NCI-H748 treated with DMSO at 0.1 percent for 48 hours (cell line): ENCODE measurements around the gene MLLT3.
A peak's percentile ranks its signal among the peaks of the same experiment; 100 is the strongest.

ENCODE experiments used
- DNase-seq: peaks from one replicate; lab custom pipeline; 2025; lab: John Stamatoyannopoulos, UW

Gene MLLT3

GRCh38 chr9:20409321-20410092, 212.8 kb downstream of the MLLT3 start:
- DNase-seq: no peak

DNA sequence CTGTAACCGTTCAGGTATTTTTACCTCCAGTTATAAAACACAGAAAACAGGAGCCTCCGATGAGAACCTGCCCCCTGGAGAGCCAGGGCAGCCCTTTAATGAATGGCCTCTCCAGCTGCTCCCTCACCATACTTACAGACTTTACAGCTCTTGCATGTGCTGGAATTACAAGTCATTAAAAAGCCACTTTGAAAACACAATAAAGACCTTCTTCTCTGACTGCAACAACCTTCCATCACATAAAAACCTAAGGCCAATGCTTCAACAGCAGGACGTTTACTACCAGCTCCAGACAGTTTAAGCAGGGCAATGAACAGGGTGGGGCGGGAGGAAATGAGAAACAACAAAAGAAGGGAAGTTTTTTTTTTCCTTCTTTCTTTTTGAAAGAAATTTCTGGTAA, 213.8 kb downstream of the MLLT3 start:
- no peak for DNase-seq

DNA sequence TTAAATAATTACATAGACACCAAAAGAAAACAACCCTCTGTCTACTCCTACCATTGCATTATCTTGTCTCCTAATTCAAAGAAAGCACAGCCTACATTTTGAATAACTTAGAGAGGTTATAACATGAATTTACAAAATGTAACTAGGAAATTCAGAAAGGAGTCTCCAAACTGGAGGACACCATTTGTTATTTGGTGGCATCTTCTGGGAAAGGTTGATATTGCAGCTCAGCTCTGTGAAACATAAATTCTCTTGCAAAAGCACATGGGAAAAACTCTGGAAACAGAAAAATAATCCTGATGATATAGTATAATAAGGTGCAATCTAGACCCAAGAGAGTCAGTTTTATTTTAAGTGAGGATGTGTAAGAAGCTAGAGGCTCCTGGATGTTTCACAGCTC, 215.3 kb downstream of the MLLT3 start:
- no peak for DNase-seq

DNA sequence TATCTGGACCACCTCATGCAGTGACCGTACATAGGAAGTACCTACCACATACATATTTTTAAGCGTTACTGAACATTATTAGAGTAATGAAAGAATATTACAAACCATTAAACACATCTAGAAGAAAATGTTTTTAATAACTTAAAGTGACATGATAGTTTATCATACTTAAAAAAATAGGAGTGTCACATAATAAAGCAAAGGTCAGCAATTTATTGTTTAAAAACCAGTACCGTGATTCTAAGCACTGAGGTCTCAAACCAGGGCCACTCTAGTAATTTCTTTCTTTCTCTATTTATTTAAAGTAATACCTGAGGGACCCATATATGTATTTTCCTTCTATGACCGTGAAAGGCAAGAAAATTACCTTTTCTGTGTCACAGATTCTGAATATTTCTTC, 216.0 kb downstream of the MLLT3 start:
- DNase-seq: no peak

DNA sequence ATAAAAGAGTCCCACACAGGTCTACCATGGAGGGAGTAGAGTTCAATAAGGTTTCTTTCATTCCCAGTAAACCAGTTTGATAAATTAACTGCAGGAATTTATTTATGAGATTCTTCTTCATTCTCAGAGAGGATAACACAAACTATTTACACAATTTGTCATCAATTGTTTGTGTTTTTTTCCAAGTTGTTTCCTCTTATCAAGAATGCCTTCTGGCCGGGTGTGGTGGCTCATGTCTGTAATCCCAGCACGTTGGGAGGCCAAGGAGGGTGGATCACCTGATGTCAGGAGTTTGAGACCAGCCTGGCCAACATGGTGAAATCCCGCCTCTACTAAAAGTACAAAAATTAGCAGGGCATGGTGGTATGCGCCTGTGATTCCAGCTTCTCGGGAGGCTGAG, 216.7 kb downstream of the MLLT3 start:
- DNase-seq: no peak

- no peak for DNase-seq
Measured at GRCh38 chr9:20405078-20405477, 217.2 kb downstream of the MLLT3 start.

DNA sequence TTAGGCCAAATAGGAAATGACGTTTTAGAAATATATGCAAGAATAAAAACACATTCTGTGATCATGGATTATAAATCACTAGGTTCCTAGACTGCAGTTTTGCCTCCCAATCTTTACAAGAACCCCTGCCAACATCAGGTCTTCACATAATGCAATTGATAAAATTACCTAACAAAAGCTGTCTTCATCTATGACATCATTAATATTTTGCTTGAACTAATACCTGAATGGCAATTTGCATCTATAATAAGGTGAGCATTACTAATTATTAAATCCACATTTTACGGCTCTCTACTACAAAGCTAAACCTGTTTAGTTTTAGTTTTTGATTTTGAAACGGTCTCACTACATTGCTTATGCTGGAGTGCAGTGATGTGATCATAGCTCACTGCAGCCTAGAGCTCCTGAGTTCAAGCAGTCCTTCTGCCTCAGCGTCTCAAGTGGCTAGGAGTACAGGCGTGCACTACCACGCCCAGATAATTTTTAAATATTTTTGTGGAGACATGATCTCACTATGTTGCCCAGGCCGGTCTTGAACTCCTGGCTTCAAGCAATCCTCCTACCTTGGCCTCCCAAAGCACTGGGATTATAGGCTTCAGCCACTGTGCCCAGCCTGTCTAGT, 218.0 kb downstream of the MLLT3 start:
- DNase-seq: no peak

DNA sequence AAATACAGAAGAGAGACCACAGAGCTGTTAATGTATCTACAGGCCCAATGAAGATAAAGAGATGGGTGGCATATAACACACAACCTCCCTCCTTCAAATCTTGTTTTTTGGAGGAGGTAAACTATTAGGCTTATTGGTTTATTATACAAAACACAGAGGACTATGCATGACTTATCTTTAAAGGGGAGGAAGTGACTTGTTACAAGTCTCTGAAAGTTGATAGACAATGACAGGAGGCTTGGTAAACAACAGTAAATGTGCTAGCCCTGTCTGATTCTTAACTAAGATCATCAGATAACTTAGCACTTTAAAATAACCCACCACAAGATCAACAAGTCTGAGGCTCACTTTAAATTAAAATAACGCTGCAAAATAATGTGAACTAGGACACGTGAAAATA, 219.0 kb downstream of the MLLT3 start:
- DNase-seq: no peak

DNA sequence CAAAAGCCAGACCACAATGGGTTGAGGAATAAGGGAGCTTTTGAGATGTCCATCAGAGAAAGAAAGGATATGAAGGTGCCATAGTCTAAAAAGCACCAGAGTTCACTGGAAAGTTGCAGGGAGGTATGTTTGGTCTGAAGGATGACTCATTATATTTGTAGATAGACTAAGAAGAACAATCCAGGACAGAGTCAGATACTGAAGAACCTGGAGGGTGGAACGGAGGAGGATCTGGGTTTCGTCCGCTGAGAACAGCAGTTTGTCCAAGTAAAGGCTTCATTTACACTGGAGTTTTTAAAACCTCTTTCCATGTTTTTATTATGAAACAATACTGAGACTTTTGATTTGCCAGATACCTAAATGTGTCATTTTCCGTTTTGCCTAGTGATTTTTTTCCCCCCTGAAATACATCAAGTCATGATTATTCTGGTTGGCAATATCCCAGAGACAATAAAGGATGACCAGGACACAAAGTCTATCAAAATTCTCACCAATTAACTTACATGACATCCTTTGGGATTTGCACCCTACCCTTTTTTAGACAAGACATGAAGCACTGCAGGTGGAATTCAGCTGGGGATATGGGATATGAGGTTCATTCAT, 219.9 kb downstream of the MLLT3 start:
- DNase-seq: no peak

GRCh38 chr9:20398536-20399338, 223.6 kb downstream of the MLLT3 start:
- no peak for DNase-seq

DNA sequence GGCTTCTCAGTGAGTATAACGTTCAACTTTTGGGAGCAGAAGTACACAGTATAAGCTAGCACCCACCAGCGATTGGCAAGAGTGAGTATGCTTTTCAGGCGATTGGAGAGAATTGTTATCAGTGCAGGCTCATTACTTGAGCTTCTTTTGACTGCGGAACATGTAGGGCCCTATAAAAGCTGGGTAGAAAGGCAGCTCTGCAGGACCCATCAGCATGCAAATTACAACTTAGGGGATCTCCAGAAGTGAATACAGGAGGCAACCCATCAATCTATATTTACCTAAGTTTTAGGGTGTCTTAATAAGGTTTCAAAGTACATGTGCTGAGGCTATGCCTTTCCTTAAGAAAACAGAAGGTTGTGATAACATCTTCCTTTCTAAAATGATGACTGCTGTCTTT, 225.0 kb downstream of the MLLT3 start:
- no peak for DNase-seq

- no peak for DNase-seq
Measured at GRCh38 chr9:20396509-20396908, 225.8 kb downstream of the MLLT3 start.

DNA sequence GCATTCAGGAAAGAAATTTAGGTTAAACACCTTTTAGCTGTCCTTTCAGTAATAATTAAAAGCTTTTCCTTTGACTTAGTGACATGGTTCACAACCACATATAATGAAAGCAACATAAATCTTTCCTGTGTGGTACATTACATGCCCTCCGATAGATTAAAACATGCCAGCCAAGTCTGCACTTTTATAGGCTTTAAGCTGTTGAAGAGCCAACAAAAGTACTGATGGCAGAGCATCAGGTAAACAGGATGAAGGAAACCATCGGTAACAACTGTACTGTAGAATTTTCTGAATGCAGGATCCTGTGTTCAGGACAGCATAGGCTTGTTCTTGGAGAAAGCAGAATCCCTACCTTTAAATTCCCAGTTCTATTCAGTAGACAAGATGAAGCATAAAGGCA, 226.6 kb downstream of the MLLT3 start:
- DNase-seq: no peak

DNA sequence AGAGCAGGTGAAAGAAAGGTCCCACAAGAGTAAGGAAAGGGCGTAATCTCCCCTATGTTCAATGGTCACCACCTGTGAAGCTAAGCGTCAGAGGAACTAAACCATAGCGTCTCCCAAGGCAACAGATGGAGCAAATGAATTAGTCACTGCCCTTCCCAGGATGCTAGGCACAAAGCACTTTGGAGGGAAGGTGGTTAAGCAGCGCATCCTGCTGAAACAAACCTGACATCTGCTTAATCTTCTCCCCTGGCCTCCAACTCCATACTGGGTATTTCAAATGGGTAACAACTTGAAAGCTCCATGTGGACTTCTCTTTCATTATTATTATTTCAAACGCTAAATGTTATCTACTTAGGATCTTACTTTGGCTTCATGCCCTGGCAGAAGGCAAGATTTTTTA, 227.3 kb downstream of the MLLT3 start:
- no peak for DNase-seq

- no peak for DNase-seq
Measured at GRCh38 chr9:20391208-20391607, 231.1 kb downstream of the MLLT3 start.

- no peak for DNase-seq
Measured at GRCh38 chr9:20390400-20390799, 231.9 kb downstream of the MLLT3 start.

- DNase-seq: no peak
Measured at GRCh38 chr9:20387062-20387461, 235.2 kb downstream of the MLLT3 start.

DNA sequence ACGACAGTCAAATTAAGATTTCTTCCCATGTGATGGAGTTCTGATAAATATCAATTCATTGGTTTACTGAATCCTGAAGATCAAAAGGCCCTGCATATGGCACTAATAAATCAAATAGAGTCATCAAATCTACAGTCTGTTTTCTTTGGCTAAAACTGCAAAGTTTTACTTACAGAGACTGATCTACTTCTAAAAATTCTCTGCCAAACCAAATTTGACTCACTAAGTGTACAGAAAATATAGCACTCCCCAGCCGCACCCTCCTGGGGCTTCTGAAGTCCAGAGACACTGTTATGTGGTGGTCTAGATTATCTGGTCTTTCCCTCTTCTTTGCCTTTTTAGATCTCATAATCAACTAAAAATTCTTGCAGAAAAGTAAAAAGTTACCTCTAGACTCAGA, 237.7 kb downstream of the MLLT3 start:
- DNase-seq: no peak

DNA sequence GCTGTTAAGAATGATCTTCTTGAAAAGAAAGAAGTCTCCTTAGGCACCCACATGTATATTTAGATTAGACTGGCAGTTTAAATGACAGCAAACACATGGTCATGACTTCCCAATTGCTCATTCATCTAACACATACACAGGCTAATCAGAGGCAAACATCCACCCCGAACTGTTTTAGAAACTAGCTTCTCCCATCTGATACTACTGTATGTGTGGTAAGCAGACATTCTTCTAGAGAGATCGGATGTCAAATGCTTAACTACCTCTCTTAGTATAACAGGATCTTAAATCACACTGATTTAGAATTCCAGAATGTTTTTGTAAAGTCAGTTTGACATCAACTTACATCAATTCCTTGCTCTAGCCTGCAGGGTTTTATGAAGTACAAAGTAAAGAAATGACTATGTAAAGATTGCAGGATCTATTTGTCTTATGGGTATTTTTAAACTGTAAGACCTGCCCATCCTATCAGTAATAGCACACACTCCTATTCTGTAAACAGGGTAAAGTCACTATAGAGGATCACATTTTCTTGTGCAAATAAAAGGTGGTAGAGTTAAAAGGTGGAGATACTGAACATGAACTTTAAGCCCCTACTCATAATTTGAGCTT, 239.7 kb downstream of the MLLT3 start:
- peak; percentile 77 for DNase-seq

DNA sequence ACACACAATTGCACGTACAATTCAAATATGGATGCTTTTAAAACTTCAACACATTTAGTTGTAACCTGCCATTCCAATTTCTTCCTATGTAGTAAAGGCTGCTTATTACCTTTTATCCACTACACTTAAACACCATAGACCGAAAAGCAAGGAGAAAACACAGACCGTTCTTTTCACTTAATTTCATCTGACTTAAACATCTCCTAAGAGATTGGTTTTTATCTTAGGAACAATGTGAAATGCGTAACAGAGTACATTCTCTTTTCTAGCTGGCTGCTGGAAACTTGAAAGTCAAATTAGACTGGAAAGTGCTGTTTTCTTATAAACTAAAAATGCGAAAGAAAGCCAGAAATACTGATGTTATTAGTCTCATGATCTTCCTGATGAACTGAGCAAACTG, 241.8 kb downstream of the MLLT3 start:
- DNase-seq: no peak

DNA sequence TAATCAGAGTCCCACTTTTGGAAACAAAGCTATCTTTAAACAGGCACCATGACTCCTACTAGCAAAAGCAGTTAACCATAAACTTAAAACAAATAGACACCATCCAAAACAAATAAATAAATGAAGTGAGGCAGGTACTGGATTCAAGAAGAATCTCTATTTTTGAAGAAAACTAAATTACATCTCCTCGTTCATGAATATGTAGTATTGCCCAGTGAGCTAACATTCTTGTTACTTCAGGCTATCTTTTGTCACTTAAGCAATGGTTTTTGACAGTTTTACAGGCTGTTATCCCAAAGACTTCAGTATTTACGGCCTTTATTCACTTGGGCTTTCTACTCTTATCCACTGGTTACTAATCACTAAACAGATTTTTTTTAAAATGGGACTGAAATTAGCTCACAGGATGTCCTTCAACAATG, 242.5 kb downstream of the MLLT3 start:
- no peak for DNase-seq

GRCh38 chr9:20378851-20379250, 243.4 kb downstream of the MLLT3 start:
- DNase-seq: no peak
